Kidney (tissue), 14 donors: ENCODE data around the gene PRAME. TPM values are rescaled to one million over a fixed set of nuclear protein-coding genes. Genes with fewer than 3 reads are reported as not detected.

Experiments
- DNase-seq, 5 donors: peaks; one replicate each; pipeline ENCODE4 v3.0.0-alpha.2; 2013 to 2020
- FAIRE-seq: peaks from 2 replicates; lab custom pipeline; 2012; peaks lifted over from hg19 to GRCh38; lab: Jason Lieb, UNC
- H3K27ac ChIP-seq, 2 donors: one replicate each; pipeline ENCODE4 v1.7.0; 2013; ENCODE audit warnings: low read depth in 2 of 2, low read length in 2 of 2, inconsistent platforms in 1 of 2
- H3K27me3 ChIP-seq: one replicate; pipeline ENCODE4 v1.7.1; 2013; ENCODE audit warnings: low read length, inconsistent platforms; ENCODE audit not compliant: control insufficient read depth, insufficient read depth
- H3K36me3 ChIP-seq, 3 donors: one replicate each; pipeline versions ENCODE4 v1.7.0 to v1.7.1; 2013; ENCODE audit warnings: low read length in 3 of 3, control low read depth in 1 of 3, inconsistent platforms in 1 of 3; ENCODE audit not compliant: insufficient read depth in 3 of 3, control insufficient read depth in 2 of 3
- H3K4me1 ChIP-seq, 3 donors: one replicate each; pipeline versions ENCODE4 v1.7.0 to v1.7.1; 2013; ENCODE audit warnings: low read length in 3 of 3, inconsistent platforms in 1 of 3, low read depth in 1 of 3; ENCODE audit not compliant: control insufficient read depth in 2 of 3, insufficient read depth in 2 of 3
- H3K4me3 ChIP-seq, 3 donors: one replicate each; pipeline versions ENCODE4 v1.7.0 to v1.8.1; 2013; ENCODE audit warnings: low read length in 3 of 3, control low read depth in 1 of 3, inconsistent platforms in 1 of 3
- H3K9ac ChIP-seq, 3 donors: one replicate each; pipeline versions ENCODE4 v1.7.0 to v1.7.1; 2013; ENCODE audit warnings: low read length in 3 of 3, control low read depth in 1 of 3, inconsistent platforms in 1 of 3
- H3K9me3 ChIP-seq, 3 donors: one replicate each; pipeline versions ENCODE4 v1.7.0 to v1.7.1; 2013; ENCODE audit warnings: low read length in 3 of 3, control low read depth in 1 of 3, inconsistent platforms in 1 of 3; ENCODE audit not compliant: control insufficient read depth in 2 of 3, insufficient read depth in 1 of 3
- intact Hi-C: fragments of 100-400 bp; cut with DNase I; formaldehyde crosslinking; loops from one replicate; pipeline ENCODE4 v1.11.1; 2022
- polyA plus RNA-seq: library from polyadenylated mRNA; stranded (reverse); fragments of 350-450 nt; fragmentation: Illumina TruSeq; extraction: RNeasy Lipid Tissue Mini Kit (QIAGEN cat#74804); gene quantifications from one replicate; pipeline ENCODE4 v1.2.3, GENCODE V29; 2014; ENCODE audit warnings: low read depth, low replicate concordance; ENCODE audit not compliant: insufficient read depth
- total RNA-seq: library from RNA; stranded (reverse); fragmentation: NEBNext Ultra II Directional; extraction: Animal tissue kit (Norgen Biotek cat#: 25700); gene quantifications from one replicate; pipeline ENCODE4 v1.2.1, GENCODE V29; 2021
- TF ChIP-seq, protein P1 (sequence below): IDR thresholded peaks from 3 replicates; pipeline ENCODE4 v1.5.1; 2012; ENCODE audit warnings: mild to moderate bottlenecking, moderate library complexity, borderline replicate concordance; ENCODE audit not compliant: insufficient read depth; ENCODE audit errors: extremely low read depth
- donor health status: control.
- donor health status: control.
- donor health status: control.
- donor health status: control.
- donor health status: control.
- donor health status: DM: yes; HTN: yes; CAD: no.
- donor health status: Normal renal cell carcinoma (clear cell type).

Gene PRAME
- total and polyA plus RNA-seq, 2 donors from 2014 or later = 1.7 to 4.0 TPM

DNA sequence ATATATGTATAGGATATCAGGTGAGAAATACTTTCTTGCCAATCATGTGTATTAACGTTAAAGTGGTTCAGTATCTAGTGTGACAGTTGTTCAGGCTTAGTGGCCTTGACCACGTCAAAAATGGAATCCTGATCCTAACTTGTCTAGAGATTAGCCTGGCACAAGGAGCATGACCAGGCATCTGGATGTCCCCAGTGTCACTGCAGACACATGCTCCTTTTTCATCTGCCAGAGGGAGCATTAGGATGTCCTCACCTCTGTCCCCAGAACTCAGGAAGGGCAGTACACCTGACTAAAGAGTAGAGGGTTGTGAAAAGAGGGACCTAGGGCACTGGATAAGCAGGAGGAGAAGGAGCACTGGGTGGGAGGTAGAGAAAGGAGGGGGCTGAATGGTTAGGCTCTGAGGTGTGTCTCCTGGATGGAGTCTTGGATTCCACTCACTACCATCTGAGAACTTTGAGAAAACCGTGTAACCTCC is 44.4 kb upstream of the PRAME start:
- Histone ChIP-seq H3K27ac (no peak overlapping the region), H3K36me3 (no peaks in the 10 kb centered on the region), H3K4me3 (no peak overlapping the region), H3K4me1 (no peaks in the 10 kb centered on the region), H3K27me3 (no peaks in the 10 kb centered on the region), H3K9me3 (no peaks in the 10 kb centered on the region), H3K9ac (no peak overlapping the region)
- TF ChIP-seq, protein P1, sequence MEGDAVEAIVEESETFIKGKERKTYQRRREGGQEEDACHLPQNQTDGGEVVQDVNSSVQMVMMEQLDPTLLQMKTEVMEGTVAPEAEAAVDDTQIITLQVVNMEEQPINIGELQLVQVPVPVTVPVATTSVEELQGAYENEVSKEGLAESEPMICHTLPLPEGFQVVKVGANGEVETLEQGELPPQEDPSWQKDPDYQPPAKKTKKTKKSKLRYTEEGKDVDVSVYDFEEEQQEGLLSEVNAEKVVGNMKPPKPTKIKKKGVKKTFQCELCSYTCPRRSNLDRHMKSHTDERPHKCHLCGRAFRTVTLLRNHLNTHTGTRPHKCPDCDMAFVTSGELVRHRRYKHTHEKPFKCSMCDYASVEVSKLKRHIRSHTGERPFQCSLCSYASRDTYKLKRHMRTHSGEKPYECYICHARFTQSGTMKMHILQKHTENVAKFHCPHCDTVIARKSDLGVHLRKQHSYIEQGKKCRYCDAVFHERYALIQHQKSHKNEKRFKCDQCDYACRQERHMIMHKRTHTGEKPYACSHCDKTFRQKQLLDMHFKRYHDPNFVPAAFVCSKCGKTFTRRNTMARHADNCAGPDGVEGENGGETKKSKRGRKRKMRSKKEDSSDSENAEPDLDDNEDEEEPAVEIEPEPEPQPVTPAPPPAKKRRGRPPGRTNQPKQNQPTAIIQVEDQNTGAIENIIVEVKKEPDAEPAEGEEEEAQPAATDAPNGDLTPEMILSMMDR = no peak
- DNase-seq (no peak), FAIRE-seq (no peak)
- intact Hi-C loops = no loop called here

DNA sequence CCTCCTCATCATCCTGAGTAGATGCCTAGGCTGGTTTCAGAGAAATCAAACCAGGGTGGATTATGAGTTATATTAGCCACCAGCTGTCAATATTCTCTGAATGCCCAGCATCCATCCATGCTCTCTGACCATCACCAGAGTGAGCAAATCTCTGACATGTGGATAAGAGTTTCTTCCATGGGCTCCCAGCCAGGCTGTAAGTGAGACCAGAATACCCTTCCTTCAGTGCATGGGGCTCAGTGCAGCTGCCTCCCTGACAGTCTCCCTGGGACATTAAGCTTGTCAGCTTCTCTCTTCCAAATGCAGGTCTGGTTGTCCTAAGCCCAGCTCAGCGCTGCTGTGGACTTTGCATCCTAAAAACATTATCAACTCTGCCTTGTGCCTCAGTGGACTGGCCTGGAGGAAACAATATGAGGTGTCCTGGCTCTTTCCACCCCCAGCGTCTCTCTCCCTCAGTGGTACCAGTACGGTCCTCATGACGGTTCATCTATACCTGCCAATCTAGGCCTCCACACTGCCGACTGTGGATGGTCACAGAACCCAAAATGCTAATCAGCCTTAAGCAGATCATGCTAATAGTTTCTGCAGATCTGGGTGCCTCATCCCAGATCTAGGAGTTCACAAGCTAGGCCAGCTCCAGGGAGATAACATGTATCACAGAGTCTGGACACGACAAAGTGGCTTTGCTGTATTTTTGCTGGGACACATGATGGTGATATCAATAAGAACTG is 41.6 kb upstream of the PRAME start:
- intact Hi-C loops = no loop called here
- TF ChIP-seq, protein P1 = no peak

DNA sequence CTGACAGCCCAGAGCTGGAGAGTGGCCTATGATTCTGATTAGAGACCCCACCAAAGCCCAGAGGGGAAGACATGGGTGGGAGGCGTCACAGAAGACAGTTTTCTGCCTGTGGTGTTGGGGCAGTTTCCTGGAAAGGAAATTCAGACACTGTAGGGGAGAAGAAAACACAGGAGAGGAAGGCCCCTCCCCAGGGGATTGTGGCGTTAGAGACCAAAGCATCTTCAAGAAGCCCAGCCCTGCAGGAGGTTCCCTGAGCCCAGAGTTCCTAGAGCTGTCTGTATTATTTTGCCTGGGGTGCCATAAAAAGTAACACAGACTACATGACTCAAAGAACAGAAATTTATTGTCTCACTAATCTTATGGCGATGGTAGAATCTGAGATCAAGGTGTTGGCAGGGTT is 40.2 kb upstream of the PRAME start:
- intact Hi-C loops = no loop called here
- no peaks in the 10 kb centered on the region for H3K27me3 ChIP-seq
- no peaks in the 10 kb centered on the region for H3K9me3 ChIP-seq
- H3K4me1 ChIP-seq = no peaks in the 10 kb centered on the region
- H3K36me3 ChIP-seq = no peaks in the 10 kb centered on the region
- TF ChIP-seq, protein P1 = no peak
- H3K4me3 ChIP-seq = no peak overlapping the region
- no peak for FAIRE-seq
- no peak for DNase-seq
- H3K9ac ChIP-seq = no peak overlapping the region
- H3K27ac ChIP-seq = no peak overlapping the region

More for the DNA sequence above, 41.6 kb upstream of the PRAME start:
- no peak overlapping the region for H3K4me3 ChIP-seq
- DNase-seq (no peak), FAIRE-seq (no peak)
- H3K27ac ChIP-seq = no peak overlapping the region
- H3K4me1 ChIP-seq = no peaks in the 10 kb centered on the region
- no peaks in the 10 kb centered on the region for H3K27me3 ChIP-seq
- H3K9me3 ChIP-seq = no peaks in the 10 kb centered on the region
- H3K9ac ChIP-seq = no peak overlapping the region
- no peaks in the 10 kb centered on the region for H3K36me3 ChIP-seq
